ENCODE results near the gene MARCHF6.
"Not testable (repeated sequence)": the region's sequence is repeated elsewhere in the genome, so short reads cannot be mapped to it uniquely, and the experiment has no call there.

Gene MARCHF6

DNA sequence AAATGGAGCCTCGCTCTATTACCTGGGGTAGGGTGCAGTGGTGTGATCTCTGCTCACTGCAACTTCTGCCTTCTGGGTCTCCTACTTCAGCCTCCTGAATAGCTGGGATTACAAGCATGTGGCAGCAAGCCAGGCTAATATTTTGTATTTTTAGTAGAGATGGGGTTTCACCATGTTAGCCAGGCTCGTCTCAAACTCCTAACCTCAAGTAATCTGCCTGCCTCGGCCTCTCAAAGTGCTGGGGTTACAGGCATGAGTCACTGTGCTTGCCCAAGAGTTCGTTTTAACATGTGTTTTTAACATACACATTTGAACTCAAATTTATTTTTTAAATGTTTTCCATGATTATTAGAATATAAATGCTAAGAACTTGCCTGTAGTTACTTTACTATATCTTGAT, 34.2 kb downstream of the MARCHF6 start:
- DNase-seq, result no peak

DNA sequence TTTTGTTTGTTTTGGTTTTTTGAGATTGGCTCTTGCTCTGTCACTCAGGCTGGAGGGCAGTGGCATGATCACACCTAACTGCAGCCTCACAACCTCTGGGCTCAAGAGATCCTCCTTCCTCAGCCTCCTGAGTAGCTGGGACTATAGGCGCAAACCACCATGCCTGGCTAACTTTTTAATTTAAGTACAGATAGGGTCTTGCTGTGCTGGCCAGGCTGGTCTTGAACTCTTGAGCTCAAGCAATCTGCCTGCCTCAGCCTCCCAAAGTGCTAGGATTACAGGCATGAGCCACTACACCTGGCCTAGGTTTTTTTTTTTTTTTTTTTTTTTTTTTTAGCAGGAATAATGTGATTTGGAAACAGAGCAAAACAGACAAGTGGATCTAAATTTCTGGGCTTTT, 37.6 kb downstream of the MARCHF6 start:
- no peak for DNase-seq

DNA sequence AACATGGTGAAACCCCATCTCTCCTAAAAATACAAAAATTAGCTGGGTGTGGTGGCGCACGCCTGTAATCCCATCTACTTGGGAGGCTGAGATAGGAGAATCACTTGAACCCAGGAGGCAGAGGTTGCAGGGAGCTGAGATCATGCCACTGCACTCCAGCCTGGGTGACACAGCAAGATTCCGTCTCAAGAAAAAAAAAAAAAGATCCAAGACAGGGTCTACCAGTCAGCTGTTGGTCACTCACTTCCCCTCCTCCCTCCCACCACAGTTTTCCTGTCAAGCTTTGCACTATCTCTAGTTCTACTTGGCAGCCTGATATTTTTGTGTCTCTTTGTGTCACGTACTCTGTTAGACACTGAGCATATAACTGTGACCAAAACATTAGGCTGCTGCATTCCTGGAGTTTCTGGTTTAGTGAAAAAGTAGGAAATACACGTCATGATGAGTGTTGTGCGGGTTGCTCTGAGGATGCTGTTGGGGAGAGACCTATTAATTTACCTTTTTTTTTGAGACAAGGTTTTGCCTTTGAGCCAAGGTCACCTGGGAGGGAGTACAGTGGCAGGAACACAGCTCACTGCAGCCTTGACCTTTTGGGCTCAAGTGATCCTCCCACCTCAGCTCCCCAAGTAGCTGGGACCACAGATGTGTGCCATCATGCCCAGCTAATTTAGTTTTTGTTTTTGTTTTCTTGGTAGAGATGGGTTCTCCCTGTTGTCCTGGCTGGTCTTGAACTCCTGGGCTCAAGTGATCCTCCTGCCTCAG, 39.3 kb downstream of the MARCHF6 start:
- DNase-seq, result not testable (repeated sequence)

DNA sequence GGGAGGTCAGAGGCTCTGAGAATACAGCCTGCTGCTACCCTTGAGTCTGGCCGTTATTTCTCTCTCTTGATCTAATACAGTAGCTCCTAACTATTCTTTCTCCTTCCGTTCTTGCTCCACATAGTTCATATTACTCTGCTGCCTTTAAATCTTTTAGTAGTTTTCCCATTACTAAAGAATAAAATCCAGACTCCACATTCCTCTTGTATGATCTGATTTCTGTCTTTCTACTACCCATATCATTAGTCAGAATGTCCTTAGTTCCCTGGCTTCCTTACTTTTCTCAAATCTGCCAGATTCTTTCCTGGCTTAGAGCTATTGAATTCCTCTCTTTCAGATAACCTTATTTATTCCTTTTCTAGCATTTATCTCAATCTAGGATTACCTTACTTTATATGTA, 40.0 kb downstream of the MARCHF6 start:
- DNase-seq, result no peak

DNA sequence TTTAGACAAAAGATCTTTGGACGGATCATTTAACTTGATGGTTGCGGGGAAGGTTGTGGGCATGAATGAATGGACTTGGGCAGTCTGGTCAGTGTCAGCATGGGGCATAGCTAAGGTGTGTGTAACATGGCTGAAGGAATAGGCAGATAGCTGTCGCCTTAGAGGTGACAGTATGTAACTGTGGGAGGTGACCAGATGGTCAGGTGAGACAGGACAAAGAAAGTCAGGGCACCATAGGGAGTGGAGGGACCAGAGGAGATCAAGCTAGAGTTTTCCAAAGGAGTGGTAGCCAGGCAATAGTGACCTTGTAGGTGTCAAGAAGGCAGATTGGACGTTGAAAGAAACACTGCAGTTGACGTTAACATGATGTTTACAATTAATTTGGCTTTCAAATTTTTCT, 43.1 kb downstream of the MARCHF6 start:
- no peak for DNase-seq

DNA sequence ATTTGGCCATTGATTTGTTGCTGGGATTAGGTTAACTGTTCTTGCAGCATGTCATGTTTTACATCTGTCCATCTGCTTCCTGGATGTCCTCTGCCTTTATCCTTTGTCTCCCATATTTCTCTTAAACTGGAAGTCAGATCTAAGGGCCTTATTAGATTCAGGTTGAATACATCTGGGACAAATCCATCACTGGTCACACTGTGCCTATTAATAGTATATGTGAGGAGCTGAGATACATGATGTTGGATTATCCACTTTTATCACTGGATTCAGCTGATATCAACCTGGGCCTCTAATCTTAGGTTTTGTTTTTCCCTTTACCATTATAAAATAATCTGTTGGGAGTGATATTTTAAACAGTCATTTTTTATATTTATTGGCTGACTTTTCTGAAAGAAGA, 46.3 kb downstream of the MARCHF6 start:
- no peak for DNase-seq

DNA sequence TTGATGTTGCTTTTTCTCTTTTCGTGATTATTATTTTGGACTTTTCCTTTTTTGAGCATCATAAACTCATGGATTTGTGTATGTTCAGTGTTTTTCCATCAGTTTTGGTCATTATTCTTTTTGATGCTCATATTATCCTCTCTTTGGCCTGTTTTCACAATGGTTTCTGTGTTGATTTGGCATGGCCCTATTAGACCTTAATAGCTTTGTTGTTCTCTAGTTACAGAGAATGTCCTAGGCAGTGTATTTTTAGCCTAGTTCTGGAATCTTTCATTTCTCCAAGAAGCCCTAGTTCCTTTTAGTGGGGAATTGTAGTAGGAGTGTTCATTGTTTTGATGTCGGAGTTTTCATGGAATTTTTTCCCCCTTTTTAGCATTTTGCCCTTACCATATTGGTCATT, 46.9 kb downstream of the MARCHF6 start:
- no peak for DNase-seq

DNA sequence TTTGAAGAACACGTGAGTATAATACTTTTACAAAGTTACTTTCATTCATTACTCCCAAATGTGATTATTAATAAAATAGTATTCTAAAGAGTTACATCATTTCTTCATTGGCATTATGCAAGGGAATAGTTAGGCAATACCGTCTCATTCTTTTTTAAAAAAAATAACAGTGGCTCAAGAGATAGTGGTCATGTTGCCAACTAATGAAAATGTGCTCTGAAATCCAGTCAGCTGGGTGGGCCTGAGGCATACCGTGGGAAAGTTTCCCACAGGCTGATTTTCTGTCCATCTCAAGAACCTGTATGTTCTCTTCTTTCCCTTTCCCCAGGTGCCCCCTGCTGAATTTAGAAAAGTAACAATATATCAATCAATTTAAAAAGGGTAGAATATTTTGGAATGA, 47.3 kb downstream of the MARCHF6 start:
- DNase-seq, result no peak

DNA sequence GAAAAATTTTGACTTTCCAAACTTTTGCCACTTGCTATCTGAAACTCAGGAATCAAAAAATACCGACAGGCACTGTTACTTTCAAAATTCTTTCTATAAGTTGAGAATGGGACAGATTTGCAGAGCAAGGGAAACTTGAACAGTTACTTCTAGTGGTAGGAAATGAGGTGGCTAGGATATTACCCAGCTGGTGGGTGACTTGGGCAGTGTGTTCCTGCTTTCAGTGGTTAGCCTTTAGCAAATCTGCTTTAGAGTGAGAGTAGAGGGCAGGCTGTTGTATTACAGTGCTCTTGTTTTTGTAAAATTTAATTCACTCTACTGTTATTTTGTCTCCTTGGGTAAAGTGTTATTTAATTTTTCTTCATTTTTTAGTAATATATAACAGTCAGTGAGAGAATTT, 48.0 kb downstream of the MARCHF6 start:
- no peak for DNase-seq
